Measurements from ENCODE around the gene ABLIM1.

DNA sequence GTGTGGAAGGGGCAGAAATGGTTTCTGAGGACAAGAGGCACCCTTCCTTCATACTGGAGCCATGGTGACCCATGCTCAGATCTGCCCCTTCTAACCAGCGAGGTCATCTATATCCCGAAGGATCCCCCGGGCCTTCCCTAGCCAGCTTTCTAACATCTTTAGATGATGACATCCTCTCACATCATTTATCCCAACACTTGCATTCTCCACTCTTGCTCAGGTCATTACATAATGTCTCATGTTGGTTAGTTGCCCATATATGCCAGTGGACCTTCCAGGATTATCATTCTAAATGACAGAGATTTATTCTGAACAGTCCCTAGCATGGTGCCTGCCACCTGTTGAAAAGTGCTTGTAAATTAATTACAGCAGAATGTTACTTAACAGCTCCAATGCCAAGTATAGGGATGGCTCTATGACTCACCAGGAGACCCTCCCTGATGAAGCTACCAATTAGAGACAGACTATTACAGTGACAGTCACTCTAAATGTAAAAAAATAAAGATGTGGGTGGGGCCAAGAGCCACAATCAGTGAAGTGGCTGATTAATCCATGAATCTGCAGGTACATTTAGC lies 22.6 kb upstream of the ABLIM1 start:
- TF ChIP-seq, protein P1, sequence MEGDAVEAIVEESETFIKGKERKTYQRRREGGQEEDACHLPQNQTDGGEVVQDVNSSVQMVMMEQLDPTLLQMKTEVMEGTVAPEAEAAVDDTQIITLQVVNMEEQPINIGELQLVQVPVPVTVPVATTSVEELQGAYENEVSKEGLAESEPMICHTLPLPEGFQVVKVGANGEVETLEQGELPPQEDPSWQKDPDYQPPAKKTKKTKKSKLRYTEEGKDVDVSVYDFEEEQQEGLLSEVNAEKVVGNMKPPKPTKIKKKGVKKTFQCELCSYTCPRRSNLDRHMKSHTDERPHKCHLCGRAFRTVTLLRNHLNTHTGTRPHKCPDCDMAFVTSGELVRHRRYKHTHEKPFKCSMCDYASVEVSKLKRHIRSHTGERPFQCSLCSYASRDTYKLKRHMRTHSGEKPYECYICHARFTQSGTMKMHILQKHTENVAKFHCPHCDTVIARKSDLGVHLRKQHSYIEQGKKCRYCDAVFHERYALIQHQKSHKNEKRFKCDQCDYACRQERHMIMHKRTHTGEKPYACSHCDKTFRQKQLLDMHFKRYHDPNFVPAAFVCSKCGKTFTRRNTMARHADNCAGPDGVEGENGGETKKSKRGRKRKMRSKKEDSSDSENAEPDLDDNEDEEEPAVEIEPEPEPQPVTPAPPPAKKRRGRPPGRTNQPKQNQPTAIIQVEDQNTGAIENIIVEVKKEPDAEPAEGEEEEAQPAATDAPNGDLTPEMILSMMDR (IDR thresholded peaks at IDR 0.05; ENCODE audit: poor library complexity, severe bottlenecking): no peak
- no peak for TF ChIP-seq TAF1 (IDR thresholded peaks at IDR 0.05; ENCODE audit: low read depth)
- no peak for TF ChIP-seq POLR2AphosphoS5 (IDR thresholded peaks at IDR 0.05)
- no peak for TF ChIP-seq RAD21 (conservative IDR thresholded peaks at IDR 0.05)
